ENCODE results near the gene TCF25. TPM values are rescaled to one million over a fixed set of nuclear protein-coding genes. Genes with fewer than 3 reads are reported as not detected.

Gene TCF25
- total RNA-seq, 3 donors from 2014 or later: 169 to 243 (median 176) TPM

DNA sequence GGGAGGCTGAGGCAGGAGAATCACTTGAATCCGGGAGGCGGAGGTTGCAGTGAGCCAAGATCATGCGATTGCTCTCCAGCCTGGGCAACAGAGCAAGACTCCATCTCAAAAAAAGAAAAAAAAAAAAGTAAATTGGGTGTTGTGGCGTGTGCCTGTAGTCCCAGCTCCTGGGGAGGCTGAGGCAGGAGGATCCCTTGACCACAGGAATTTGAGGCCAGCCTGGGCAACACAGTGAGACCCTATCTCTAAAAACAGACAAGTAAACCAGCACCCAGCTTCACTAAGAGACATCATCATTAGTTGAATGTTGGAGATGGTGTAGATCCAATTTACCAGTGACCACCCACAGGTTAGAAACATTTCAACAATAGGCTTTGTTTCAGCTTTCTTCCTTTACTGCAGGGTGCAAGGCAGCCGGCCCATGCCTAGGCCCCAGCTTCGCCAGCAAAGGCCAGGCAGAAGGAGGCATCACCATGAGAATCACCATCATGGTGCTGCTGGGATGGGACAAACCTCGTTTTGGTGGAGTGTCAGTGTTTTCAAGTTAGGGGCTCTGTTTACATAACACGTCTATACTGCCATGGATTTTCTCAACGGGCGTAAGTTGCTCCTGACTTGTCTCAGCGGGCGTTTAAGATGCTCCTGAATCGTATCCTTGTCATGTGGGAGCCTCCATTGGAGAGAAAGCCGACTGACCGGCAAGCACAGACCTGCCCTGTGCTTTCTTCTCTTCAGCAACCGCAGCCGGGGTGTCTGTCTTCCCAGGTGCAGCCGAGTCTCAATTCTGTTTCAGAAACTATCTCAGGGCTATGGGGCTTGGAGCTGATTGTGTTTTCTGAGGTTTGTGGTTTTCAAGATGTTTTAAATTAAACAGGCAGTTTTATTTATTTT is 7.3 kb downstream of the TCF25 start:
- no peak for TF ChIP-seq POLR2A (IDR thresholded peaks at IDR 0.05)

DNA sequence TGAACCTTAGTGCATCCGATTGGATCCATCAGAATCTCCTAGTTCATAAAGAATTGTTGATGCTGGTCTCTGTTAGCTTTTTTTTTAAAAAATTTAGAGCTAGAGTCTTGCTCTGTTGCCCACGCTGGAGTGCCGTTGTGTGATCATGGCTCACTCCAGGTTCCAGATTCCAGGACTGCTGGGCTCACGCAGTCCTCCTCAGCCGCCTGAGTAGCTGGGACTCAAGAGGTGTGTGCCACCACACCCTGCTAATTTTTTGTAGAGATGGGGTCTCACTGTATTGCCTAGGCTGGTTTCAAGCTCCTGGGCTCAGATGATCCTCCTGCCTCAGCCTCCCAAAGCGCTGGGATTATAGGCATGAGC is 8.0 kb downstream of the TCF25 start:
- intact Hi-C loops (cut with DNase I; ENCODE audit: low total_unique reads): no loop called here
- Histone ChIP-seq H3K27me3 (no peaks in the 10 kb centered on the region), H3K4me3 (no peak overlapping the region), H3K36me3 (peaks cover 6% of the 10 kb centered on the region), H3K27ac (no peak overlapping the region), H3K9me3 (no peaks in the 10 kb centered on the region), H3K4me1 (no peaks in the 10 kb centered on the region)
- DNase-seq (ENCODE audit: low spot score in 2 of 2): no peak
- TF ChIP-seq POLR2AphosphoS5 (IDR thresholded peaks at IDR 0.05) (no peak), POLR2A (IDR thresholded peaks at IDR 0.05) (no peak)
- TF ChIP-seq, protein P1, sequence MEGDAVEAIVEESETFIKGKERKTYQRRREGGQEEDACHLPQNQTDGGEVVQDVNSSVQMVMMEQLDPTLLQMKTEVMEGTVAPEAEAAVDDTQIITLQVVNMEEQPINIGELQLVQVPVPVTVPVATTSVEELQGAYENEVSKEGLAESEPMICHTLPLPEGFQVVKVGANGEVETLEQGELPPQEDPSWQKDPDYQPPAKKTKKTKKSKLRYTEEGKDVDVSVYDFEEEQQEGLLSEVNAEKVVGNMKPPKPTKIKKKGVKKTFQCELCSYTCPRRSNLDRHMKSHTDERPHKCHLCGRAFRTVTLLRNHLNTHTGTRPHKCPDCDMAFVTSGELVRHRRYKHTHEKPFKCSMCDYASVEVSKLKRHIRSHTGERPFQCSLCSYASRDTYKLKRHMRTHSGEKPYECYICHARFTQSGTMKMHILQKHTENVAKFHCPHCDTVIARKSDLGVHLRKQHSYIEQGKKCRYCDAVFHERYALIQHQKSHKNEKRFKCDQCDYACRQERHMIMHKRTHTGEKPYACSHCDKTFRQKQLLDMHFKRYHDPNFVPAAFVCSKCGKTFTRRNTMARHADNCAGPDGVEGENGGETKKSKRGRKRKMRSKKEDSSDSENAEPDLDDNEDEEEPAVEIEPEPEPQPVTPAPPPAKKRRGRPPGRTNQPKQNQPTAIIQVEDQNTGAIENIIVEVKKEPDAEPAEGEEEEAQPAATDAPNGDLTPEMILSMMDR (IDR thresholded peaks at IDR 0.05): no peak

More for the DNA sequence above, 7.3 kb downstream of the TCF25 start:
- H3K27me3 ChIP-seq: no peaks in the 10 kb centered on the region
- H3K27ac ChIP-seq: no peak overlapping the region
- no peaks in the 10 kb centered on the region for H3K9me3 ChIP-seq
- no peak overlapping the region for H3K4me3 ChIP-seq
- H3K4me1 ChIP-seq: no peaks in the 10 kb centered on the region
- no peak for DNase-seq (ENCODE audit: low spot score in 2 of 2)
- H3K36me3 ChIP-seq: peaks cover 5% of the 10 kb centered on the region
- intact Hi-C loops (cut with DNase I; ENCODE audit: low total_unique reads): no loop called here

DNA sequence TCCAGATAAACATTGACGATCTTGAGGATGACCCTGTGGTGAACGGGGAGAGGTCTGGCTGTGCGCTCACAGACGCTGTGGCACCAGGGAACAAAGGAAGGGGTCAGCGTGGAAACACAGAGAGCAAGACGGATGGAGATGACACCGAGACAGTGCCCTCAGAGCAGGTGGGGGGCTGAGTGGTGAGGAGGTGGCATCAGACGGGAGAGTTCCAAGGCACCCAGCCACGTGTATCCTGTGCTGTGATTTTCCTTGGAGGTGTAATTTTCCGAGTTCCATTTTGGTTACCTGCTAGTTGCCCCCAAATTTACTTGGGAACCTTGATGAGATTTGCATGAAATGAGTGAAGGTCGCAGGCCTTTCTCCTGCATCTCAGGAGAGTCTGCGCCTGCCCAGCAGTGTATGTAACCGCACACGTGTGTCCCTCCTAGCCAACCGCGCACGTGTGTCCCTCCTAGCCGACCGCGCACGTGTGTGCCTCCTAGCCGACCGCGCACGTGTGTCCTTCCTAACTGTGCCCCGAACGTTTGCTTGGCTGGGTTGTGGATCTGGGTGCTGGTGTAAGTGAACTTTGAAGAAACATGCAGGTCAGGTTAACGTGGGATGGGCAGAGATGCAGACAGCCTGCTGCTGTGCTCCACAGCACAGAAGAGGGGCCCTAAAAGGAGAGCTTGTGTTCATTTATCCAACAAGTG is 10.1 kb downstream of the TCF25 start:
- H3K36me3 ChIP-seq: peaks cover 6% of the 10 kb centered on the region
- H3K4me3 ChIP-seq: no peak overlapping the region
- no peak overlapping the region for H3K27ac ChIP-seq
- H3K27me3 ChIP-seq: no peaks in the 10 kb centered on the region
- no peaks in the 10 kb centered on the region for H3K9me3 ChIP-seq
- intact Hi-C loops (cut with DNase I; ENCODE audit: low total_unique reads): no loop called here
- no peaks in the 10 kb centered on the region for H3K4me1 ChIP-seq
- TF ChIP-seq POLR2A (IDR thresholded peaks at IDR 0.05) (no peak), POLR2AphosphoS5 (IDR thresholded peaks at IDR 0.05) (no peak)
- TF ChIP-seq, protein P1 (IDR thresholded peaks at IDR 0.05): no peak
- no peak for DNase-seq (ENCODE audit: low spot score in 2 of 2)

DNA sequence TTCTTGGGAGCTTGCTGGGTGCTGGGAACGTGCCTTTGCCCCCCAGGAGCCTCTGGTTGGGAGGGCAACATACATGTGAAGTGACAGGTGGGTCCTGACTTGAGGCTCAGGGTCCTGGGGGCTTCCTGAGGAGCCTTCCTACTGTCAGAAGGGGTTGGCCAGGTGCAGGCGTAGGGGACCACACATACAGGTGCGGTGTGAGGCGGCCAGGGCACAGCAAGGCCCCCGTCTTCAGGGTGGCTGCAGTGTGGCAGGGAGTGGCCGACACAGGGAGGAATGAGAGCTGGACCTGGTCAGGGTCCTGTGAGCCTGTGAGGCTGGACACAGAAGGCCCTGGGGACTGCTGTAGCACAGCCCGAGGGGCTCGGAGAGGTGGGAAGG is 10.6 kb downstream of the TCF25 start:
- intact Hi-C loops (cut with DNase I; ENCODE audit: low total_unique reads): no loop called here
- no peak overlapping the region for H3K27ac ChIP-seq

DNA sequence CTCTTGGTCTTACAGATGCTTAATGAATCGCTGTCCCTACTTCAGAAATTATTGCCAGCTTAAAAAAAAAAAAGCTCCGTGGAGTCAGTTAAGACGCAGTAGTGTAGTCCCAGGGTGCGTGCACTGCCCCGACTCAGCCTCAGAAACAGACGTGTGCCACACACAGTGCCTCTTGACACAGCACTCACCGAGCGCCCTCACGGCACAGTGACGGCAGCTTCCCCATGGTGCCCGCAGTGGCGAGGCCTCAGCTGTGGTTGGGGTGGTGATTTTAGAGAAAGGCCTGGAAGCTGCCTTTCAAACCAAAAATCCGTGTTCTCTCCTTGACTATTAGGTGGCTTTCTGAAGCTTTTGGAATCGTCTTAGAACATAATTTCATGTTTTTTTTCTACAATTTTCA is 13.9 kb downstream of the TCF25 start:
- Histone ChIP-seq H3K4me1 (no peaks in the 10 kb centered on the region), H3K4me3 (no peak overlapping the region), H3K9me3 (no peaks in the 10 kb centered on the region), H3K27ac (no peak overlapping the region), H3K27me3 (no peaks in the 10 kb centered on the region), H3K36me3 (peaks cover 11% of the 10 kb centered on the region)
- DNase-seq (ENCODE audit: low spot score in 2 of 2): no peak
- intact Hi-C loops (cut with DNase I; ENCODE audit: low total_unique reads): no loop called here
- TF ChIP-seq POLR2AphosphoS5 (IDR thresholded peaks at IDR 0.05) (no peak), POLR2A (IDR thresholded peaks at IDR 0.05) (no peak)
- TF ChIP-seq, protein P1 (IDR thresholded peaks at IDR 0.05): no peak

More for the DNA sequence above, 10.6 kb downstream of the TCF25 start:
- Histone ChIP-seq H3K9me3 (no peaks in the 10 kb centered on the region), H3K4me3 (no peak overlapping the region), H3K27me3 (no peaks in the 10 kb centered on the region), H3K36me3 (peaks cover 6% of the 10 kb centered on the region), H3K4me1 (no peaks in the 10 kb centered on the region)
- DNase-seq (ENCODE audit: low spot score in 2 of 2): no peak
- TF ChIP-seq, protein P1 (IDR thresholded peaks at IDR 0.05): no peak
- TF ChIP-seq POLR2A (IDR thresholded peaks at IDR 0.05): no peak
- TF ChIP-seq POLR2AphosphoS5 (IDR thresholded peaks at IDR 0.05): no peak
